GM18511 (cell line): ENCODE data around the gene TEX264.

Experiments
- ATAC-seq: cut with Tn5 transposase; IDR thresholded peaks from one replicate; pipeline ENCODE4 v1.9.1; 2021; ENCODE audit warnings: mild to moderate bottlenecking, moderate library complexity; ENCODE audit not compliant: unreplicated experiment

Gene TEX264

DNA sequence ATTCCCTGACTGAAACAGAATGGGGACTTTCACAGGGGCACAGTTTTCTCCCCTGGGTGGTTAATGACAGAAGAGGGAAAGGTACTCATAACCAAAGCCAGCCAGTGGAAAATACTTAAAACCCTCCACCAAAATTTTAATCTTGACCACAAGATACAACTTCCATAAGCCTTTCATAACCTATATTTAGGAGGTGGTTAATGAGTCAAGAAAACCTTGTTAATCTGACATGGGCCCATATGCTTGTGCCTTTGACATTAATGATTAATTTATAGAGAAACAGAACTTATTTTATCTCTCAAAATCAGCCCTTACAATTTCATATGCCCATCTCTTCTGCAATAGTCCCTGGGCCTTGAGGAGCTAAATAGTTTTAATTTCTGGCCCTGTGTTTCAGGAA lies 76.8 kb downstream of the TEX264 start:
- ATAC-seq: no peak

DNA sequence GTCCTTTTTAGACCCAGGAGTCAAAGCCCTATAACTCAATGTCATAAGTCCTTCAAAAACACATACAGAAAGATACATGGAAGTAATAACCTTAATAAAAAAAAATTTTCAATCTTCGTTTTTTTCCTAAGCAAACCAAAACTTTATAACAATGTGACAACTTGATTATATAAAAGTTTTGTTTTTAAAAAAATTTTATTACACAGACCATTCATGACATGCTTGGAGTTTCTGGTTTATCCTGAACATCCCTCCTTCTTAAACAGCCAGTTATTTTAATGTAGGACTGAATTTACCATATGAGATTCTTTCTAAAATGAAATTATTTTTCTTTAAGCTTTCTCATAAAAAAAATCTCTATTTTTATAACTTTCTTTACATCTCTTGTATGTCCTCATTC lies 77.3 kb downstream of the TEX264 start:
- no peak for ATAC-seq

DNA sequence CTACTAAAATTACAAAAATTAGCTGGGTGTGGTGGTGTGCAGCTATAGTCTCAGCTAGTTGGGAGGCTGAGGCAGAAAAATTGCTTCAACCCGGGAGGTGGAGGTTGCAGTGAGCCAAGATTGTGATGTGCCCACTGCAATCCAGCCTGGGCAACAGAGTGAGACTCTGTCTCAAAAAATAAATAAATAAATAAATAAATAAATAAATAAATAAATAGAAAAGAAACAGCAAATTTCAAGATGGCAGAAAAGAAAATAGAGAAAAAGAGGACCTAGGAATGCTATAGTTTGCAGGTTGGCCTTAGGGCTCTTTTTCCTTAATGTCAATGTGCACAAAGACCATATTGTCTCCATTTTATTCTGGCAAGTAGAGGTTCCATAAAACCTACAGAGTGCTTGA lies 79.8 kb downstream of the TEX264 start:
- no peak for ATAC-seq

- no peak for ATAC-seq
Measured at GRCh38 chr3:51751287-51751686, 80.2 kb downstream of the TEX264 start.
